DOHH2 (cell line): ENCODE measurements around the gene B4GALNT4.

Experiments
- CTCF ChIP-seq: fragments of 200-600 bp; sonication (generic); IDR thresholded peaks from one replicate; pipeline ENCODE4 v1.5.1; 2014; ENCODE audit warnings: antibody characterized with exemption, mild to moderate bottlenecking, low read depth, low read length; ENCODE audit not compliant: poor library complexity, severe bottlenecking
- EZH2phosphoT487 ChIP-seq: fragments of 200-600 bp; sonication (generic); IDR thresholded peaks from 2 replicates; pipeline ENCODE4 v1.6.1; 2017; ENCODE audit warnings: borderline replicate concordance, mild to moderate bottlenecking, antibody characterized with exemption, low read length, moderate library complexity, mixed read lengths

GRCh38 chr11:405954-406795 lies 36.9 kb downstream of the B4GALNT4 start:
- TF ChIP-seq CTCF: no peak
- TF ChIP-seq EZH2phosphoT487: no peak
